HCT116 (cell line): ENCODE data around the gene MNT. TPM values are rescaled to one million over a fixed set of nuclear protein-coding genes. Genes with fewer than 3 reads are reported as not detected.

Experiments
- ATAC-seq: fragments of 200-7000 bp; cut with Tn5 transposase; 2 replicates; pipeline ENCODE4 v1.9.1; 2020; ENCODE audit warnings: mild to moderate bottlenecking, moderate library complexity
- BruUV-seq: library from RNA; stranded (reverse); fragments of 400-500 nt; replicated peaks from 2 replicates; lab custom pipeline; 2021; lab: Mats Ljungman, UMichigan
- CTCF ChIA-PET: fragments of 300-600 bp; sonication (Branson Sonifier 250); formaldehyde crosslinking; loops from one replicate; lab custom pipeline; 2021; ENCODE audit warnings: antibody characterized with exemption; lab: Charles Lee
- POLR2A ChIA-PET: fragments of 300-600, 350-600 bp; sonication (Branson Sonifier 250); formaldehyde crosslinking; loops from one replicate; lab custom pipeline; 2021; ENCODE audit warnings: antibody characterized with exemption; lab: Charles Lee
- RAD21 ChIA-PET, 2 experiments: fragments of 300-600 bp; sonication (Branson Sonifier 250); formaldehyde crosslinking; loops; one replicate each; lab custom pipeline; 2023; ENCODE audit warnings: low total read pairs in 2 of 2; ENCODE audit not compliant: uncharacterized antibody in 2 of 2, unreplicated experiment in 2 of 2, low non-redundant PET in 1 of 2; lab: Charles Lee
- DNase-seq: peaks from one replicate; pipeline ENCODE4 v3.0.0-alpha.2; 2010; ENCODE audit warnings: low read depth, low spot score
- H2AFZ ChIP-seq: fragments of 200-600 bp; shearing (Covaris generic), sonication (generic); 2 replicates; pipeline ENCODE4 v1.6.1; 2017; ENCODE audit warnings: low read depth, mixed run types, mixed read lengths, antibody characterized with exemption, low read length; ENCODE audit not compliant: poor library complexity, severe bottlenecking
- H3K27ac ChIP-seq: 2 replicates; pipeline ENCODE4 v1.5.1; 2012; ENCODE audit warnings: low read depth, low read length
- H3K27me3 ChIP-seq: fragments of 200-600 bp; sonication (generic); 2 replicates; pipeline ENCODE4 v1.6.1; 2016; ENCODE audit warnings: mixed run types, low read length, mixed read lengths; ENCODE audit not compliant: insufficient read depth
- H3K36me3 ChIP-seq, 2 experiments: fragments of 200-500 bp in 1 of 2; fragments of 200-600 bp in 1 of 2; sonication (Bioruptor generic) in 1 of 2; sonication (generic) in 1 of 2; 2 replicates each; pipeline versions ENCODE4 v1.5.1 to v1.6.1; 2014 to 2016; ENCODE audit warnings: low read length in 2 of 2, inconsistent platforms in 1 of 2, mixed read lengths in 1 of 2, mixed run types in 1 of 2; ENCODE audit not compliant: insufficient read depth in 2 of 2, control insufficient read depth in 1 of 2
- H3K4me1 ChIP-seq, 2 experiments: fragments of 200-600 bp in 1 of 2; sonication (generic) in 1 of 2; 2 replicates each; pipeline versions ENCODE4 v1.5.1 to v1.6.1; 2012 to 2017; ENCODE audit warnings: low read length in 2 of 2, inconsistent platforms in 1 of 2, mild to moderate bottlenecking in 1 of 2, mixed read lengths in 1 of 2, mixed run types in 1 of 2, moderate library complexity in 1 of 2; ENCODE audit not compliant: insufficient read depth in 2 of 2, control insufficient read depth in 1 of 2
- H3K4me2 ChIP-seq: fragments of 200-600 bp; sonication (generic); 2 replicates; pipeline ENCODE4 v1.6.1; 2017; ENCODE audit warnings: mixed run types, low read length, mixed read lengths
- H3K4me3 ChIP-seq, 2 experiments: fragments of 200-600 bp in 1 of 2; sonication (generic) in 1 of 2; replicated peaks in 1 of 2; 2 replicates each; pipeline ENCODE4 v1.5.1; 2011 to 2016; ENCODE audit warnings: low read length in 2 of 2, control low read depth in 1 of 2, low read depth in 1 of 2, mild to moderate bottlenecking in 1 of 2, mixed read lengths in 1 of 2, mixed run types in 1 of 2
- H3K79me2 ChIP-seq: fragments of 200-600 bp; sonication (generic); 2 replicates; pipeline ENCODE4 v1.6.1; 2017; ENCODE audit warnings: mild to moderate bottlenecking, mixed run types, low read length, moderate library complexity, mixed read lengths; ENCODE audit not compliant: insufficient read depth
- H3K9ac ChIP-seq: fragments of 200-600 bp; sonication (generic); 2 replicates; pipeline ENCODE4 v1.6.1; 2016; ENCODE audit warnings: low read length, mixed read lengths
- H3K9me2 ChIP-seq: fragments of 200-600 bp; sonication (generic), shearing (Covaris generic); 2 replicates; pipeline ENCODE4 v1.6.1; 2017; ENCODE audit warnings: mixed run types, mild to moderate bottlenecking, moderate library complexity; ENCODE audit not compliant: insufficient read depth
- H3K9me3 ChIP-seq, 2 experiments: fragments of 200-500 bp in 1 of 2; fragments of 200-600 bp in 1 of 2; sonication (Bioruptor generic) in 1 of 2; sonication (generic) in 1 of 2; 2 replicates each; pipeline ENCODE4 v1.6.1; 2014 to 2017; ENCODE audit warnings: low read length in 2 of 2, mixed read lengths in 2 of 2, inconsistent platforms in 1 of 2, low read depth in 1 of 2, mild to moderate bottlenecking in 1 of 2, mixed run types in 1 of 2, moderate library complexity in 1 of 2; ENCODE audit not compliant: control insufficient read depth in 1 of 2, insufficient read depth in 1 of 2
- H4K20me1 ChIP-seq: fragments of 200-600 bp; sonication (generic), shearing (Covaris generic); 2 replicates; pipeline ENCODE4 v1.6.1; 2017; ENCODE audit warnings: mixed run types, mild to moderate bottlenecking, moderate library complexity; ENCODE audit not compliant: insufficient read depth
- ATF3 ChIP-seq: IDR thresholded peaks from 2 replicates; pipeline ENCODE4 v1.6.1; 2012
- EGR1 ChIP-seq: IDR thresholded peaks from 2 replicates; pipeline ENCODE4 v1.6.1; 2012; ENCODE audit warnings: low read depth
- ELF1 ChIP-seq: IDR thresholded peaks from 2 replicates; pipeline ENCODE4 v1.6.1; 2012; ENCODE audit warnings: low read depth, borderline replicate concordance
- REST ChIP-seq: IDR thresholded peaks from 2 replicates; pipeline ENCODE4 v1.6.1; 2012; ENCODE audit warnings: low read depth
- SP1 ChIP-seq: IDR thresholded peaks from 2 replicates; pipeline ENCODE4 v1.6.1; 2012; ENCODE audit warnings: low read depth
- TCF7L2 ChIP-seq: IDR thresholded peaks from 2 replicates; pipeline ENCODE4 v1.7.0; 2011; ENCODE audit warnings: borderline replicate concordance, inconsistent platforms; ENCODE audit not compliant: insufficient read depth, insufficient read length; ENCODE audit errors: extremely low read depth
- ZBTB33 ChIP-seq: IDR thresholded peaks from 2 replicates; pipeline ENCODE4 v1.6.1; 2011; ENCODE audit warnings: mild to moderate bottlenecking, low read length, moderate library complexity; ENCODE audit not compliant: insufficient replicate concordance; ENCODE audit errors: extremely low read depth
- ZFX ChIP-seq: fragments of 450-650 bp; IDR thresholded peaks from 2 replicates; pipeline ENCODE4 v1.6.1; 2017
- ZNF274 ChIP-seq: fragments of 200-500 bp; sonication (Bioruptor generic); IDR thresholded peaks from 2 replicates; pipeline ENCODE4 v1.6.1; 2014; ENCODE audit warnings: mild to moderate bottlenecking, low read depth, low read length, inconsistent platforms
- intact Hi-C: fragments of 100-400 bp; cut with micrococcal nuclease; formaldehyde crosslinking; loops from 2 replicates; pipeline ENCODE4 v1.10.0; 2022
- total RNA-seq: library from RNA; stranded (reverse); gene quantifications from one replicate; pipeline ENCODE4 v1.2.1, GENCODE V29; 2021; ENCODE audit not compliant: unreplicated experiment

MNT gene
- total RNA-seq, 1 experiment from 2014 or later: 37.0 TPM

- no peak overlapping the region for H3K27ac ChIP-seq
- no peak overlapping the region for H3K4me3 ChIP-seq
- no peaks in the 10 kb centered on the region for H4K20me1 ChIP-seq
- no peak for TF ChIP-seq ZBTB33
- TF ChIP-seq TCF7L2: no peak
- TF ChIP-seq ATF3: no peak
- no peak for TF ChIP-seq ELF1
- TF ChIP-seq EGR1: no peak
- no peak for TF ChIP-seq ZFX
- TF ChIP-seq REST: no peak
- TF ChIP-seq SP1: no peak
- no peak for TF ChIP-seq ZNF274
- H3K9me2 ChIP-seq: no peaks in the 10 kb centered on the region
- RAD21 ChIA-PET: no interaction called here
- no peaks in the 10 kb centered on the region for H3K9me3 ChIP-seq
- POLR2A ChIA-PET: no interaction called here
- no peak overlapping the region for H3K4me2 ChIP-seq
- H3K9ac ChIP-seq: no peak overlapping the region
- CTCF ChIA-PET: interaction anchor here (3.6 kb wide), 1 partner anchor 44 kb away, joined by 12 read pairs; no protein-coding TSS in a partner anchor
- H2AFZ ChIP-seq: no peak overlapping the region
- H3K4me1 ChIP-seq: no peaks in the 10 kb centered on the region
- ATAC-seq (no peak), DNase-seq (no peak)
- BruUV-seq: no TSS peak
- peaks cover 0 to 2% of the 10 kb centered on the region in 2 experiments; a peak in 2 of 4 replicates for H3K36me3 ChIP-seq
- no peaks in the 10 kb centered on the region for H3K79me2 ChIP-seq
- intact Hi-C loops: no loop called here
- H3K27me3 ChIP-seq: no peaks in the 10 kb centered on the region
These were observed 29.4 kb downstream of the MNT start for GRCh38 chr17:2371183-2372130.
